HCT116 (cell line): ENCODE data around the gene ENSA. TPM values are rescaled to one million over a fixed set of nuclear protein-coding genes. Genes with fewer than 3 reads are reported as not detected.

ENCODE experiments used
- ATAC-seq: fragments of 200-7000 bp; cut with Tn5 transposase; 2 replicates; pipeline ENCODE4 v1.9.1; 2020; ENCODE audit warnings: mild to moderate bottlenecking, moderate library complexity
- BruUV-seq: library from RNA; stranded (reverse); fragments of 400-500 nt; replicated peaks from 2 replicates; lab custom pipeline; 2021; lab: Mats Ljungman, UMichigan
- CTCF ChIA-PET: fragments of 300-600 bp; sonication (Branson Sonifier 250); formaldehyde crosslinking; loops from one replicate; lab custom pipeline; 2021; ENCODE audit warnings: antibody characterized with exemption; lab: Charles Lee
- POLR2A ChIA-PET: fragments of 300-600, 350-600 bp; sonication (Branson Sonifier 250); formaldehyde crosslinking; loops from one replicate; lab custom pipeline; 2021; ENCODE audit warnings: antibody characterized with exemption; lab: Charles Lee
- RAD21 ChIA-PET, 2 experiments: fragments of 300-600 bp; sonication (Branson Sonifier 250); formaldehyde crosslinking; loops; one replicate each; lab custom pipeline; 2023; ENCODE audit warnings: low total read pairs in 2 of 2; ENCODE audit not compliant: uncharacterized antibody in 2 of 2, unreplicated experiment in 2 of 2, low non-redundant PET in 1 of 2; lab: Charles Lee
- DNase-seq: peaks from one replicate; pipeline ENCODE4 v3.0.0-alpha.2; 2010; ENCODE audit warnings: low read depth, low spot score
- H2AFZ ChIP-seq: fragments of 200-600 bp; shearing (Covaris generic), sonication (generic); 2 replicates; pipeline ENCODE4 v1.6.1; 2017; ENCODE audit warnings: low read depth, mixed run types, mixed read lengths, antibody characterized with exemption, low read length; ENCODE audit not compliant: poor library complexity, severe bottlenecking
- H3K27ac ChIP-seq: 2 replicates; pipeline ENCODE4 v1.5.1; 2012; ENCODE audit warnings: low read depth, low read length
- H3K27me3 ChIP-seq: fragments of 200-600 bp; sonication (generic); 2 replicates; pipeline ENCODE4 v1.6.1; 2016; ENCODE audit warnings: mixed run types, low read length, mixed read lengths; ENCODE audit not compliant: insufficient read depth
- H3K36me3 ChIP-seq, 2 experiments: fragments of 200-500 bp in 1 of 2; fragments of 200-600 bp in 1 of 2; sonication (Bioruptor generic) in 1 of 2; sonication (generic) in 1 of 2; 2 replicates each; pipeline versions ENCODE4 v1.5.1 to v1.6.1; 2014 to 2016; ENCODE audit warnings: low read length in 2 of 2, inconsistent platforms in 1 of 2, mixed read lengths in 1 of 2, mixed run types in 1 of 2; ENCODE audit not compliant: insufficient read depth in 2 of 2, control insufficient read depth in 1 of 2
- H3K4me1 ChIP-seq, 2 experiments: fragments of 200-600 bp in 1 of 2; sonication (generic) in 1 of 2; 2 replicates each; pipeline versions ENCODE4 v1.5.1 to v1.6.1; 2012 to 2017; ENCODE audit warnings: low read length in 2 of 2, inconsistent platforms in 1 of 2, mild to moderate bottlenecking in 1 of 2, mixed read lengths in 1 of 2, mixed run types in 1 of 2, moderate library complexity in 1 of 2; ENCODE audit not compliant: insufficient read depth in 2 of 2, control insufficient read depth in 1 of 2
- H3K4me2 ChIP-seq: fragments of 200-600 bp; sonication (generic); 2 replicates; pipeline ENCODE4 v1.6.1; 2017; ENCODE audit warnings: mixed run types, low read length, mixed read lengths
- H3K4me3 ChIP-seq, 2 experiments: fragments of 200-600 bp in 1 of 2; sonication (generic) in 1 of 2; replicated peaks in 1 of 2; 2 replicates each; pipeline ENCODE4 v1.5.1; 2011 to 2016; ENCODE audit warnings: low read length in 2 of 2, control low read depth in 1 of 2, low read depth in 1 of 2, mild to moderate bottlenecking in 1 of 2, mixed read lengths in 1 of 2, mixed run types in 1 of 2
- H3K79me2 ChIP-seq: fragments of 200-600 bp; sonication (generic); 2 replicates; pipeline ENCODE4 v1.6.1; 2017; ENCODE audit warnings: mild to moderate bottlenecking, mixed run types, low read length, moderate library complexity, mixed read lengths; ENCODE audit not compliant: insufficient read depth
- H3K9ac ChIP-seq: fragments of 200-600 bp; sonication (generic); 2 replicates; pipeline ENCODE4 v1.6.1; 2016; ENCODE audit warnings: low read length, mixed read lengths
- H3K9me2 ChIP-seq: fragments of 200-600 bp; sonication (generic), shearing (Covaris generic); 2 replicates; pipeline ENCODE4 v1.6.1; 2017; ENCODE audit warnings: mixed run types, mild to moderate bottlenecking, moderate library complexity; ENCODE audit not compliant: insufficient read depth
- H3K9me3 ChIP-seq, 2 experiments: fragments of 200-500 bp in 1 of 2; fragments of 200-600 bp in 1 of 2; sonication (Bioruptor generic) in 1 of 2; sonication (generic) in 1 of 2; 2 replicates each; pipeline ENCODE4 v1.6.1; 2014 to 2017; ENCODE audit warnings: low read length in 2 of 2, mixed read lengths in 2 of 2, inconsistent platforms in 1 of 2, low read depth in 1 of 2, mild to moderate bottlenecking in 1 of 2, mixed run types in 1 of 2, moderate library complexity in 1 of 2; ENCODE audit not compliant: control insufficient read depth in 1 of 2, insufficient read depth in 1 of 2
- H4K20me1 ChIP-seq: fragments of 200-600 bp; sonication (generic), shearing (Covaris generic); 2 replicates; pipeline ENCODE4 v1.6.1; 2017; ENCODE audit warnings: mixed run types, mild to moderate bottlenecking, moderate library complexity; ENCODE audit not compliant: insufficient read depth
- ATF3 ChIP-seq: IDR thresholded peaks from 2 replicates; pipeline ENCODE4 v1.6.1; 2012
- CBX3 ChIP-seq: IDR thresholded peaks from 2 replicates; pipeline ENCODE4 v1.6.1; 2012; ENCODE audit warnings: low read depth
- CEBPB ChIP-seq: IDR thresholded peaks from 2 replicates; pipeline ENCODE4 v1.6.1; 2012; ENCODE audit warnings: low read depth
- CTCF ChIP-seq, 3 experiments: fragments of 200-600 bp in 1 of 3; sonication (generic) in 1 of 3; IDR thresholded peaks in 2 of 3; conservative IDR thresholded peaks in 1 of 3; 2 replicates each; pipeline ENCODE4 v1.5.1; 2012 to 2017; ENCODE audit warnings: low read depth in 2 of 3, low read length in 2 of 3, antibody characterized with exemption in 1 of 3, borderline replicate concordance in 1 of 3, control low read depth in 1 of 3, mild to moderate bottlenecking in 1 of 3, mixed read lengths in 1 of 3, mixed run types in 1 of 3, moderate library complexity in 1 of 3; ENCODE audit not compliant: insufficient read depth in 1 of 3
- EGR1 ChIP-seq: IDR thresholded peaks from 2 replicates; pipeline ENCODE4 v1.6.1; 2012; ENCODE audit warnings: low read depth
- ELF1 ChIP-seq: IDR thresholded peaks from 2 replicates; pipeline ENCODE4 v1.6.1; 2012; ENCODE audit warnings: low read depth, borderline replicate concordance
- EZH2 ChIP-seq: fragments of 200-600 bp; sonication (generic); IDR thresholded peaks from 2 replicates; pipeline ENCODE4 v1.6.1; 2017; ENCODE audit warnings: antibody characterized with exemption, mixed run types
- EZH2phosphoT487 ChIP-seq: fragments of 200-600 bp; IDR thresholded peaks from 2 replicates; pipeline ENCODE4 v1.6.1; 2018; ENCODE audit warnings: antibody characterized with exemption, borderline replicate concordance
- JUND ChIP-seq: IDR thresholded peaks from 2 replicates; pipeline ENCODE4 v1.6.1; 2012
- POLR2A ChIP-seq: IDR thresholded peaks from 2 replicates; pipeline ENCODE4 v1.7.0; 2011; ENCODE audit warnings: borderline replicate concordance; ENCODE audit not compliant: insufficient read depth, insufficient read length; ENCODE audit errors: extremely low read depth
- POLR2AphosphoS5 ChIP-seq: IDR thresholded peaks from 2 replicates; pipeline ENCODE4 v1.6.1; 2011; ENCODE audit warnings: mild to moderate bottlenecking, low read depth, low read length, moderate library complexity
- RAD21 ChIP-seq: IDR thresholded peaks from 2 replicates; pipeline ENCODE4 v1.6.1; 2012; ENCODE audit warnings: low read depth, mild to moderate bottlenecking
- SIN3A ChIP-seq: IDR thresholded peaks from 2 replicates; pipeline ENCODE4 v1.6.1; 2012; ENCODE audit warnings: low read depth
- SP1 ChIP-seq: IDR thresholded peaks from 2 replicates; pipeline ENCODE4 v1.6.1; 2012; ENCODE audit warnings: low read depth
- SRF ChIP-seq: IDR thresholded peaks from 2 replicates; pipeline ENCODE4 v1.6.1; 2012; ENCODE audit warnings: low read depth
- ZBTB33 ChIP-seq: IDR thresholded peaks from 2 replicates; pipeline ENCODE4 v1.6.1; 2011; ENCODE audit warnings: mild to moderate bottlenecking, low read length, moderate library complexity; ENCODE audit not compliant: insufficient replicate concordance; ENCODE audit errors: extremely low read depth
- ZFX ChIP-seq: fragments of 450-650 bp; IDR thresholded peaks from 2 replicates; pipeline ENCODE4 v1.6.1; 2017
- ZNF274 ChIP-seq: fragments of 200-500 bp; sonication (Bioruptor generic); IDR thresholded peaks from 2 replicates; pipeline ENCODE4 v1.6.1; 2014; ENCODE audit warnings: mild to moderate bottlenecking, low read depth, low read length, inconsistent platforms
- intact Hi-C: fragments of 100-400 bp; cut with micrococcal nuclease; formaldehyde crosslinking; loops from 2 replicates; pipeline ENCODE4 v1.10.0; 2022
- total RNA-seq: library from RNA; stranded (reverse); gene quantifications from one replicate; pipeline ENCODE4 v1.2.1, GENCODE V29; 2021; ENCODE audit not compliant: unreplicated experiment
- TF ChIP-seq, protein P1 (sequence below): IDR thresholded peaks from 2 replicates; pipeline ENCODE4 v1.6.1; 2012; ENCODE audit warnings: low read depth

Gene ENSA
- total RNA-seq, 1 experiment from 2014 or later = 130 TPM

DNA sequence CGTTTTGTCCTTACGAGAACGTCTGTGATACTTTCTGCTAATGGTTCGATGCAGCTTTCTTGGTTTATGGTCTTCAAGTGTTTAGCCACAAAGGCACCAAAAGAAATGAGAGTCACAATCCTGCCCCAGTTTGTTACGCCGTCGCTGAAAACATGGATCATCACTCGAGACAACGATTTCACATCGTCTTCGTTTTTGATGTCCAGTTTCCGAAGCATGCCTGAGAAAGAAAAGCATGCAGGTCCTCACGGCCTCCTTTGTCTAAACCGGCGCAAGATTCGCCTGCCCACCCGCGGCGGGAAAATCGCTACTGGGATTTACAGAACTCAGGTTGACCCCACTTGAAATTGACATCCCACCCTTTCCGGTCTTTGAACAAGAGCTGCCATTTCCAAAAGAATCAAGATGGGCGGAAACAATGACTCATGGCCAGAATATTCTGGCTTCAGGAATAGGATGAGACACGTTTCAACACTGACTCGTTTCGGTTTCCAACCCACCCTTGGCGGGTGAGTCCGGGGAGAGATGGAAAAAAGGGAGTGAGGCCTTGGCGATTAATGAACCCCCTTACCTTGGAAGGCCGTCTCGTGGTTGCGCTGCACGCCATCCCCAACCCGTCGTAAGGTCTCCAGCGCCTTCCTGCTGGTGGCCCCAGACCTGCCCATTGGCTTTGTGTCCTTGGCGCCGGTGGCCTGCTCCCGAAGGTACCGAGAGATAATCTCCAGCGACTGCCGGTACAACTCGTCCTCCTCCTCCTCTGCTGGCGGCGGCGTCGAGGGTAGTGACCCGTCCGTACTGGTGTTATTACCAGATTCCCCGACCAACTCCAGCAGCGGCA is 50.9 kb downstream of the ENSA start:
- no peaks in the 10 kb centered on the region for H3K9me2 ChIP-seq
- intact Hi-C loops = loop anchor here (2.0 to 5.0 kb wide), 3 partner anchors 42 to 399 kb away; partner anchors contain the start of gene ENSA
- H3K36me3 ChIP-seq = peaks cover 35 to 50% of the 10 kb centered on the region in 2 experiments
- ChIA-PET CTCF (interaction anchor here (1.7 kb wide), 1 partner anchor 27 kb away, joined by 4 read pairs; no protein-coding TSS in a partner anchor), POLR2A (interaction anchor here (0.7 to 3.4 kb wide), 11 partner anchors 8 to 114 kb away, joined by 3 to 41 read pairs (median 17); partner anchors contain the start of gene ENSA), RAD21 (interaction anchor here in 1 of 2 experiments (0.6 kb wide), 1 partner anchor 114 kb away, joined by 4 read pairs; no protein-coding TSS in a partner anchor)
- no peaks in the 10 kb centered on the region for H3K27me3 ChIP-seq
- H3K9ac ChIP-seq = peak overlapping the region; percentile 86
- H2AFZ ChIP-seq = no peak overlapping the region
- ATAC-seq (peak; percentile 5), DNase-seq (no peak)
- H3K27ac ChIP-seq = peak overlapping the region; percentile 92
- peak overlapping the region; percentile 71 to 80 for H3K4me3 ChIP-seq
- peaks cover 26 to 52% of the 10 kb centered on the region in 2 experiments for H3K4me1 ChIP-seq
- peaks cover 68% of the 10 kb centered on the region for H3K79me2 ChIP-seq
- peak overlapping the region; percentile 86 for H3K4me2 ChIP-seq
- no peaks in the 10 kb centered on the region for H3K9me3 ChIP-seq
- H4K20me1 ChIP-seq = peaks cover 48% of the 10 kb centered on the region
- TSS peak; percentile 45 for BruUV-seq
- TF ChIP-seq ZBTB33 (no peak), SIN3A (peak; percentile 63; the same call in 1 of the 2 replicates), EZH2 (no peak), POLR2AphosphoS5 (no peak; the same call in none of the 2 replicates), RAD21 (no peak), CEBPB (no peak), EGR1 (no peak), POLR2A (no peak), ZFX (no peak), JUND (peak; percentile 64; the same call in 1 of the 2 replicates), SRF (no peak), SP1 (0 out of 2 replicates have a peak, but pooled peaks have one; percentile 36), ZNF274 (no peak), ELF1 (no peak), CBX3 (no peak), EZH2phosphoT487 (no peak), CTCF (IDR thresholded peaks at IDR 0.05 in 2 of 3, conservative IDR thresholded peaks at IDR 0.05 in 1 of 3; ENCODE audit: borderline replicate concordance in 1 of 3, insufficient read depth in 1 of 3, low read depth in 2 of 3, low read length in 2 of 3) (no peak), ATF3 (no peak)
- TF ChIP-seq, protein P1, sequence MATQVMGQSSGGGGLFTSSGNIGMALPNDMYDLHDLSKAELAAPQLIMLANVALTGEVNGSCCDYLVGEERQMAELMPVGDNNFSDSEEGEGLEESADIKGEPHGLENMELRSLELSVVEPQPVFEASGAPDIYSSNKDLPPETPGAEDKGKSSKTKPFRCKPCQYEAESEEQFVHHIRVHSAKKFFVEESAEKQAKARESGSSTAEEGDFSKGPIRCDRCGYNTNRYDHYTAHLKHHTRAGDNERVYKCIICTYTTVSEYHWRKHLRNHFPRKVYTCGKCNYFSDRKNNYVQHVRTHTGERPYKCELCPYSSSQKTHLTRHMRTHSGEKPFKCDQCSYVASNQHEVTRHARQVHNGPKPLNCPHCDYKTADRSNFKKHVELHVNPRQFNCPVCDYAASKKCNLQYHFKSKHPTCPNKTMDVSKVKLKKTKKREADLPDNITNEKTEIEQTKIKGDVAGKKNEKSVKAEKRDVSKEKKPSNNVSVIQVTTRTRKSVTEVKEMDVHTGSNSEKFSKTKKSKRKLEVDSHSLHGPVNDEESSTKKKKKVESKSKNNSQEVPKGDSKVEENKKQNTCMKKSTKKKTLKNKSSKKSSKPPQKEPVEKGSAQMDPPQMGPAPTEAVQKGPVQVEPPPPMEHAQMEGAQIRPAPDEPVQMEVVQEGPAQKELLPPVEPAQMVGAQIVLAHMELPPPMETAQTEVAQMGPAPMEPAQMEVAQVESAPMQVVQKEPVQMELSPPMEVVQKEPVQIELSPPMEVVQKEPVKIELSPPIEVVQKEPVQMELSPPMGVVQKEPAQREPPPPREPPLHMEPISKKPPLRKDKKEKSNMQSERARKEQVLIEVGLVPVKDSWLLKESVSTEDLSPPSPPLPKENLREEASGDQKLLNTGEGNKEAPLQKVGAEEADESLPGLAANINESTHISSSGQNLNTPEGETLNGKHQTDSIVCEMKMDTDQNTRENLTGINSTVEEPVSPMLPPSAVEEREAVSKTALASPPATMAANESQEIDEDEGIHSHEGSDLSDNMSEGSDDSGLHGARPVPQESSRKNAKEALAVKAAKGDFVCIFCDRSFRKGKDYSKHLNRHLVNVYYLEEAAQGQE = no peak
